Kidney glomerular epithelial cell (primary cell): ENCODE measurements around the gene EVX2.

Experiments used
- DNase-seq: peaks from one replicate; lab custom pipeline; 2025; lab: John Stamatoyannopoulos, UW

EVX2 gene

DNA sequence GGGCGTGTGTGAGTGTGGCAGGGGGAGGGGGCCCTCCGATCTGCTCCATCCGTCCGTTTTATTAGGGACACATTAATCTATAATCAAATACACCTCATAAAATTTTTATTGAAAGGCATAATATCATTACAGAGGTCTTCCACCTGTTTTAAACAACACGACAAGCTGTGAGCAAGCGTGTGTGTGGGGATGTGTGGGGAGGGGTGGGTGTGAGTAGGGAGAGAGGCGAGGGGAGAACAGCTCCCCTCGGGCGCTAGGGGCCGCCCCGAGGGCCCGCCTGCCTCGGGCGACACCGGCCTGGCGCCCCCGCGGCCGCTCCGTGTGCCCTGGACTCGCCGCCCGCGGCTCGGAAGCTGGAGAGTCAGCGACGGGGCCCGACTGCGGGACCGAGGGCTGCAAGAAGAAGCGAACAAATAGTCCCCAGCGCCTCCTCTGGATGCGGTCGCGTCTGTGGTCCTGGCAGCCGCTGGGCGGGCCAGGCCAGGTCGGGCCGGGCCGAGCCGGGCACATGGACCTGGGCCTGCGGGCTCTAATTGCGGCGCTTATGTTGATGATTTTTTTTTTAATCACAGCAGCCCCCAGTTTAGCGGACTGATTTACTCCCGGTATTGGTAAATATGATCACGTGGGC is 38.4 kb upstream of the EVX2 start:
- peak; percentile 34 for DNase-seq

DNA sequence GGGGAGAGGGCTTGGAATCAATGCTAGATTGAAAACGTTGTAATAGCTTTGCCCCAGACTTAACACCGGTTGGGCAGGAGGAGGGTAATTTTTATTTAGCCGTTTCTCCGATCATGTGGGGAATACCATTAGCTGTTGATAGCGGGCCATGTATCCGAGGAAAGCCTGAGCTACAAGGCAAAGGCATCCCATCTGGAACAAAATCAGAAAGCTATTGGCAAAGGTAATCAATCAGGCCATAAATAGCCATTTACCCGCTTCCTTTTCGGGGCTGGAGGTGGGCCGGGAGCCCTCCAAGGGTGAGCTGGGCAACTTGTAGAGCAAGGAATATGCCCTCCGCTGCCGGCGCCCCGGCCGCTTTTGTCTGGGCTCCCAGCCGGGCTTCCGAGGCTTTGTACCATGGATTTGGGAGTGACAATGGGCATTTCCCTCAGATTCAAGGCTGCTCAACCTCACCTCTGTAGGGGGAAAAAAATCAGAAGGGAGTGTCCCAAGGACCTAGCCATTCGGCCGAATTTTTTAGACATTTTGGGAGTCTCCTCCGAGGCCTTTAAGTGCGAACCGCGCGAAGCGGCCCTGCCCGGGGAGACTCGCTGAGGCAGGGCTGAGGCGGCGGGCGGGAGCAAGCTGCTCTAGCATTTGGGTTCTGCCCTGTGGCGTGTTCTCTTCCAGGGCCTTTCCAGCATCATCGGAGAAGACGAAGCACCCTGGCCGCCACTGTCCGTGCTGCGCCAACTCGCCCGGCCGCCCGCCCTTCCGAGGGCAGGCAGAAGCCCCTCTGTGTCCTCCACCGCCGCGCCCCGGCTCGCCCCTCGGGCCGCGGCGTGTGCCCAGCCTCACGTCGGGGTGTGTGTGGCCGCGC is 37.7 kb upstream of the EVX2 start:
- no peak for DNase-seq

DNA sequence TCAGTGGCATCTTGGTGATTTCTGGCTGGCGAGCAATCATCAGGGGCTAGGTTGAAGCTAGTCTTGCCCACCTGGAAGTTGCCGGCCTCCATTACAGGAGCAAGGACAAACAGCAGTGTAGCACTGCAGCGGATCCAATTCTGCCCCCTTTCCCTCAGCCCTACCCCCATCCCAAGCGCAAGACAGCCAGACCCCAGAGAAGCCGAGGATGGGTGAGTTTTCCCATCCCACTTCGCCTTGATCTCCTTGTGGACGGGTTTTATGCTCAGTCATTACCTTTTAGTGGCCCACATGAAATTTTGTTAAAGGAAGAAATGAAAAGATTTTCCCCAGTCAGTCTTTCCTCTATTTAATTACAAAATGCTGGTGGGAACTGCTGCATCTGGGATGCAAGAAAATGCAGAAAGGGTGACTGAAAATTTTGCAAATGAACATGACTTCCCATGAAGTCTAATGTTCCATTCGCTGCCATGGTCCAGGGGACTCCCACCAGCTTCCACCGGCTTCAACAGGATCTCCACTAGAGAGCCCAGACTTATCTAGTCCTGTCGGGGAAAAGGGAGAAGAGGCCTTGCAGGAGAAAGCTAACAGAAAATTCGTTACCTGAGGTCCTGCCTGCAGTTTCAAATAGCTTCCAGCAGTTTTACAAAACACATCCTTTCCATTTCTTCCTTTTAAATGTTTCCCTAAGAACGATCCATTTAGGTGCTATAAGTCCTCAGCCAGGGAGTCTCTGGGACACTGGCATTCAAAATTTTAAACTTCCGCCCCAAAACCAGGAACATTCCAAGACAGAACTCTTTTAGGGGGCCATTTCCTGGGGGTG is 36.8 kb upstream of the EVX2 start:
- DNase-seq: no peak

DNA sequence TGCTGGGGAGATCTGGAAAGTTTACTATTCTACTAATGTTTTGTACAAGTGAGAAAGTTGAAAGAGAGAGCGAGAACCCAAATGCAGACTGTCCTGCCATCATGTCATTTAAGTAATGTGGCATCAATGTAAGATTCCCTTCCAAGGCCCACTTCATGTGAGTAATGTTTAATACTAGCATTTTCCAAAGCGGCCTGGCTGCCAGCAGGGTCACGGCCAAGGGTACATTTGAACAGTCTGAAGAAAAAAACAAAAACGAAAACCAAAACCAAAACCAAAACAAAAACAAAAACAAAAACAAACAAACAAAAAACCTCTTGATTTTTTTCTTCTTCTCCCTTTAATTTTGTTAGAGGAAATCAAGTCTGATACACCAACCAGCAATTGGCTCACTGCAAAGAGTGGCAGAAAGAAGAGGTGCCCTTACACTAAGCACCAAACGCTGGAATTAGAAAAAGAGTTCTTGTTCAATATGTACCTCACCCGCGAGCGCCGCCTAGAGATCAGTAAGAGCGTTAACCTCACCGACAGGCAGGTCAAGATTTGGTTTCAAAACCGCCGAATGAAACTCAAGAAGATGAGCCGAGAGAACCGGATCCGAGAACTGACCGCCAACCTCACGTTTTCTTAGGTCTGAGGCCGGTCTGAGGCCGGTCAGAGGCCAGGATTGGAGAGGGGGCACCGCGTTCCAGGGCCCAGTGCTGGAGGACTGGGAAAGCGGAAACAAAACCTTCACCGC is 35.0 kb upstream of the EVX2 start:
- peak; percentile 38 for DNase-seq

DNA sequence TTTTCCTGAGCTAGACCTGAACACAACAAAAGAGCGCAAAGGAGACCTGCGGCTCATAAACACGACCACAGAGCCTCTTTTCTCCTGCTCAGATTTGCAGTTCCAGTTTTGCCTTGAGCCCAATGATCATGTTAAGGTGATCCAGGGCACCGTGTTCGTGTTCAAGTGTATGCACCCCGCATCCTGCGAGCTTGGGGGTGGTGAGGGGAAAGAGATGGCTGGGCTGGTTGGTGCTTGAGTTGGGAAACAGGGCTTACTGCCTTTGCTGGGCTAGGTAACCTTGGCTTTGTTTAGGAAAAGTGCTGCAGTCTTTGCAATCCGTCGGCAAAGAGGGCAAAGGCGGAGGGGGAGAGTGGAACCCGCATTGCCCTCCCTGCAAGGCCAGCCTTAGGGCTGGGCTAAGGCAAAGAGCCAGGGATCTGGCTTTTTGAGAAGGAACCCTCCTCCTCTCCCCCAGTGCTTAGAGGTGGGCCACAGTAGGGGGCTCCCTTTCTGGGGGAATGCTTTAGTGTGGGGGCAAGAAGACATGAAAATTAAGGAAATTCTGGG is 34.1 kb upstream of the EVX2 start:
- DNase-seq: no peak

DNA sequence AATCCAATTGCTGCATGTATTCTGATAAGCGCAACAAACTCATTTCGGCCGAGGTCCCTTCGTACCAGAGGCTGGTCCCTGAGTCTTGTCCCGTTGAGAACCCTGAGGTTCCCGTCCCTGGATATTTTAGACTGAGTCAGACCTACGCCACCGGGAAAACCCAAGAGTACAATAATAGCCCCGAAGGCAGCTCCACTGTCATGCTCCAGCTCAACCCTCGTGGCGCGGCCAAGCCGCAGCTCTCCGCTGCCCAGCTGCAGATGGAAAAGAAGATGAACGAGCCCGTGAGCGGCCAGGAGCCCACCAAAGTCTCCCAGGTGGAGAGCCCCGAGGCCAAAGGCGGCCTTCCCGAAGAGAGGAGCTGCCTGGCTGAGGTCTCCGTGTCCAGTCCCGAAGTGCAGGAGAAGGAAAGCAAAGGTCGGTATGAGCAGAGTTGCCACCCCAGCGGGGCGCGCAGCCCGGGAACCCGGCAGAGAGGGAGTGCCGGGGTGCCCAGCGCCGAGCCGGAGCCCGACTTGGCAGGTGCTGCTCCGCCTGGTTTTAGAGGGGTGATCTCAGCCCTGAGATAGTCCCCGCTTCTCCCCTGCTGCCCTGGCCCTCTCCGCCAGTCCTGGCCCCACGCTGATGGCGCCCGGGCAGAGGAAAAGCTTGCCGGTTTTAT is 33.5 kb upstream of the EVX2 start:
- no peak for DNase-seq

DNA sequence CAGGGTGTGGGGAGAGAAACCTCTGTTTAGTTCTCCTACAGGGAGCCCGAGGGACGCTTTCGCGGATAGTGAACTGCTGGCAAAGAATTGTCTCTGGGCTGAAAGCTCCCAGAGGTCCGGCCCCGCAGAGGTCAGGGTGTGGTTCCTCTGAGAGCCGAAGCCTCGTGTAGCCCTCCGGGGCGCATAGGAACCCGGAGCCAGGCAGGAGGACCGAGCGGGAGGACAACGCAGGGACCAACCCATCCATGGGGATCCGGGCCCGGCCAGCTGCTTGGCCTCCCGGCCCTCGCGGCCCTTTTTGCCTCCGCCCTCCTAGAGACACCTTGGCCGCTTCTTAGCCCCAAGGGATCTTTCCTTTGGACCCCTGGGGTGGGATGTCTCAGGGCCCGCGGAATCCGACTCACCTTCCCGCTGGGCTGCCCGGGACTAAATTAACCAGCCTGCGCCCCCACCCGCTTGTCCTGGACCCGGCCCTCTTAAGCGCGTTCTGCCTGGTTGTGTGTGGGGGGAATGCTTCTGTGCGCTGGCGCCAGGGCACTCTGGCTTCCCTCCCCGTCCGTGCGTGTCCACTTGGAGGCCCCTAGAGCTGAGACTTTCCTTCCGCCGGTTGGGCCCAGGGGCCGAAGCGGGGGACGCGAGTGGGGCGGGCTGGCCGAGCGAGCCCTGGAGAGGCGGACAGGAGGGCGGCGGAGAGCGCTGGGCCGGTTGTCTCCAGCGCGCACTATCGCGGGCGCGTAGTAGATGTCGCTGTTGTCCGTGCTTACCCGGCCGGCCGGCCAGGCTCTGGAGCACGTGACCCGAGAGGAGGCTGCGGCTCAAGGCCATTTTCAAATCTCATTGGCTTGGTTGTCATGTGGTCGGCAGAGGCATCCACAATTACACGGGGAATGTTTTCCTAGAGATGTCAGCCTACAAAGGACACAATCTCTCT is 32.4 kb upstream of the EVX2 start, which contains the start of gene HOXD10:
Gene HOXD10 (plus strand): TSS at position 896 of the 931 bp plus-strand sequence. CDS start 56 bp downstream, outside the sequence.
- peak; percentile 68 for DNase-seq

DNA sequence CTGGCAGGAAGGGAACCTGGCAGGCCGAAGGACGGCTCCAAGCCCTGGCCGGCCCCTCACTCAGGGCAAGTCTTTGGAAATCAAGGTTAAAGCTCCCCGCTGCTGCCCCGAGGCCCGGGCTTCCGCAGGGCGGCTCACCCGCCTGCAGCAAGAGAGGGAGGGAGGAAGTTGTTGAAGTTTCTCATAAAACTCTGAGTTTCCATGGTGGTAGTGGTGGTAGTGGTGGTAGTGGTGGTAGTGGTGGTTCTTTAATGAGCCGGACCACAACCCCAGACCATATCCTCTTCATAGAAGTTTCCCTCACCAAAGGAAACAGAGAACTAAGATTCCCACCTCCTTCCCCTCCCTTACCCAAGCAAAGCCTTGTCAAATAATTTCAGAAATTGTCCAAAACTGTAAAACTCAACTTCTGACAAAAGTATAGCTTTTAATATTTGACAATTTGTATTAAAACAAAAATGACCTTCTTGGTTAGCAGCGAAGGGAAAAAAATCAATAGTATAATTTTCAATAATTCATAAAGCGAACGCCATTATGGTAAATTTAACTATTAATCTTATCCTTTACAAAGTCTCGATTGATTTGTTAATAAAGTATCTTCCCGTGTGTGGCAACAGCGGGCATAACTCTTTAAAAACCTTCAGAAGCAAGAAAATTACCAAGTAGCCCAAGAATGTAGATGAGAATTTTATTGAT is 31.3 kb upstream of the EVX2 start:
- DNase-seq: no peak

DNA sequence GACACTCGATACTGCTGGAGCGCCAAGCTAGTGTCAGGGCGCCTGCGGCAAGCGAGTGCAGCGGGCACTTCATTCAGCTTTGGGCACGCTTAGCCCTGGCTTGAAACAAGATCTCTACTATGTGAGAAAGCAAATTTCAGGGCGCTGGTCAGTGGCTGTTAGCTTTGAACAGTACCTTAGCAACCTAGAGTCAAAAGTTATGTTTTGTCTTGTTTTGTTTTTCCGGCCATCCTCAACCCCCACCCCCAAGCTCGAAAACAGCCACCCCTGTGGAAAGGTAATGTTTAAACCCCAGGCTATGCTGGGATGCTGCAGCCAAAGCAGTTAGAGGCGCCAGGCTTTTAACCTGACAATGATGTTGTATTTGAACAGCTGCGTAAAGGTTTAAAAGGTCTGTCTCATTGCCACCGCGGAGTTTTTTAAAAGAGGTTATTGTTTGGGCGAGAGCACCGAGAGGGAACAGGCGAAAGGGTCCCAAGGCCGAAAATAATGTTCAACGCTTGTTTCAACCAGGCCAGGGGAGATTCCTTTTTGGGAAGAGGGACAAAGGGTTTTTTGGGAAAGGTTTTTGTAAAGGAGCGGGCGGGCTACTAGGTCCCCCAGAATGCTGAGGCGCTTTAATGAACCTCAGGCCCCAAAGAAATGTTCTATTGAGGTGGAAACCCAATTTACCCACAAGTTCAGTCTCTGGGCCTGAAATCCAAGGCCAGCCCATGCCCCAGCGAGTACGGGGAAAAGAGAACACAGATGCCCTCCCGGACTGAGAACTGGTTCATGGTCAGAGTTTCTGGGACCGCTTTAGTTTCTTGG is 30.6 kb upstream of the EVX2 start:
- no peak for DNase-seq

DNA sequence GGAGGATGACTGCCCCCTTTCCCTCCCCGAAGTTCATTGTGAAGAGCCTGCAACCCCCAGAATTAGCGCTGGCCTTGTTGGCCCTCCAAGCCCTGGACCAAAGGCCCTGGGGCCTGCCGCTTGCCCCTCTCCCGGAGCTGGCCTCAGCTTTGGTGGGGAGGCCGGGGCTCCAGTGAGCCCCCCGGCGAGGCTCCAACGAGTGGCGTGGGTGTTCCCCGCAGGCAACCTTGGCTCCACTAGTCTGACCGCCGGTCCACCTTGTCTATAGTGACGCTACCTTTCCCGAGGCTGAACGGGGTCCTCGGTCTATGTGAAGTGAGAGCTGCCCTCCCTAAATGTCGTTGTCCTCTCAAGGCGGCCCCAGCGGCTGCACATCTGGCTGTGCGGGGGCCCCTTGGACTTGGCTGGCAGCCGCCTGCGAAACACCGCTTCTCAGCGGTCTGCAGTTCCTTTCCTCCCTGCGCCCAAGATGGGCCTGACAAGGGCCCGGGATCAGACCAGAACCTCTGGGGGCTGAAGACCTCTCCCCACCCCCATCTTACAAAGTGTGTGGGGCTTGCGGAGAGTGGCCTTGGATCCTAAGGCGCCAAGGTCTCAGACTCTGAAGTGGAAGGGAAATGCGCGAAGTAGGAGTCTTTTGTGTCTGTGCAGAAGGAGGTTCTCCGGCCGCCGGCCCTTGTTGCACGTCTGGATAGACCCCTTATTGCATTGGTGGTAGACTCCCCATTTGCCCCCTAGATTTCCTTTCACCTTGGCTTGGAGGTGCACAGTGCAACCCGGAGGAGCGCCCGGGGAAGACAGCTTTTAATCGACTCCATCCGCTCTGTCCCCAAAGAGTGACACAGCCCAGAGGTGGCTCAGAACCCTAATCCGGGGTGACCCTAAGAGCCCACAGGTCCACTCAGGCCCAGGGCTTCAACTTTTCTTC is 28.9 kb upstream of the EVX2 start:
- no peak for DNase-seq

DNA sequence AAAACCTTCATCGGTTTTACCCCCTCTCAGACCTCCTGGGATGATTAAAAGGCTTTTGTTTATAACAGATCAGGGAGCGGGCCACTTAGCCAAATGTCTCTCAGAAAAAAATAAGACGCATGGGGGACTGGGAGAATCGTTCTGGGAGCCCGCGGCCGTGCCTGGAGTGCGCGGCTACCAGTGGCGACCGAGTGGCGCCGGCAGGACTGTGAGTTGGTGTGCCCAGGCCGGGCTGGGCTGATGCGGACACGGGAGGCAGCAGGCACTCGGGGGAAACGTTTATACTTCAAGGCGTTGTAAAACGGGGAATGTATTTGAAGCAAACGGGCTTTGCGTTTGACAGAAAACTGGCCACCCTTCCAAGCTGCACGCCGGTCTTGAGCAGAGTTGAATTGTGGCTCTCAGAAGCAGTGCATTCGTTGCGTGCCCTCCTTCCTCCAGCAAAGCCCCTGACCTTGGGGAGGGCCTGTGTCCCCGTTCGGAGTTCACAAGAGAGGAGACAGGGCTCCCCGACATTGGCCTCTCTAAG is 28.1 kb upstream of the EVX2 start:
- no peak for DNase-seq

DNA sequence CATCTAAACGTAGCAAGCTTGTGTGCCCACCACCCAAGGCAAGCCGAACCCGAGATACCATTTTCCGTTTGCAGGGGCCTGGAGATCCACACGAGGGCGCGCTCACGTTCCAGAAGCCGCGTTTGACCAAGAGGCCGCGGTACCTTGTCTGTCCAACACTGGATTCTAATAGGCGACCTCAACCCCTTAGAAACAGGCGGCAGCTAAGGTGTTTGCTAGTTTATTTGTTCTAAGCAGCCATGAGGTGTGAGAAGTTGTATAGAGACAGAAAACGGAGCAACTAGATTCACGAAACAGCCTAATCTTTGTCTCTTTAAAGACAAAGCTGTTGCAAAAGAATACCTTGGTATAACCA is 27.5 kb upstream of the EVX2 start:
- DNase-seq: peak; percentile 81

DNA sequence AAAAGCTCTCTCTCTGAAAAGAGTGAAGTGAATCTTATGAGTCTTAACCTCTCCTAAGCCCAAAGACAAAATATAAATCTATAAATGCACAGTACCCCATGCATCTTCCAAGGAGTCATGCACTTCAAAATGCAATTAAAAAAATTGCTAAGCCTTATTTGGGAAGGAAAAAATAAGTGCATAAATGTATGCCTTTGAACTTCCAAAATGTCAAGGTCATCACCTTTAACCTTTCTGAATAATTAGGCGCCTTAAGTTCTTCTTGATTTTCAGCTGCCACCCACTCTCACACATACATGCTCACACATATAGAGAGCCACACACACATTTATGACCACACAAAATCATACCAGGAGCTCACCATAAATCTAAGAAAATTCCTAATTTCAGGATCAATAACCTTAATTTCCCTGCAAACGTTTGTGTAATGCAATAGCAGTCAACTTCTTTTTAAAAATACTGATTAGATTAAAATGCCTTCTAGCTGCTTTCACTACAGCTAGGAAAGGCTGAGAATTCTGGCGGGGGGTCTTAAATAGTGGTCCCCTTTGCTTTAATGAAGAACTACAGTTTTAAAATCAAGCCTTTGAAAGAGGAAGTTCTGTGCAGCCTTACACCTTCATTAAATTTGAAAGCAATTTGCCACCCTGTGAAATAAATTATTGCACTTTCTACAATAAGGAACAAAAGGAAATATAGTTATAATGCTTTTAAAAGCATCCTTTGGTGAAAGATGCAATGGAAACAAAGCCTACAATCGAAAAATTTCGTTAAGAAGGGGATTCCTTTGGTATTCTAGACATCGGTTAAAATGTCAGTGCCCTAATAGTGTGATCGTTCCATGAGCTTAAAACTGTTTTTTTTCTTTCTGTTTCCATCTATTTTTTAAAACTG is 26.9 kb upstream of the EVX2 start:
- DNase-seq: no peak

DNA sequence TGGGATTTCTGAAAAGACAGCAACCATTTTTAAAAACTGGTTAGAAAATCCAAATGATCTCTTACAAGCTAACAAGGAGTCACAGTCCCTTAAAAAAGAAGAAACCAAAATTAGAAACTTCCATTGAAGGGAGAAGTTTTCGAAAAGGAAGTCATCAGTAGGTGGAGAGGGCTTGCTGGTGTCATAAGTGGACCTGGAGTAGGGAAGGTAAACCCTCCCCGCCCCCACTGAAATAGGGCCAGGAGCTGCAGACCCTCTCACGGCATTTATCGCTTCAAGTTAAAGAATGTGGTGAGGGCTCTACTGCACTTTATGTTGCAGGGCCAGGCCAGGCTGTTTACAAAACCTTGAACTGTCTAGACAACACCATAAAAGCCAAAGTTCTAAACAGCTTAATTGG is 26.2 kb upstream of the EVX2 start:
- DNase-seq: no peak

DNA sequence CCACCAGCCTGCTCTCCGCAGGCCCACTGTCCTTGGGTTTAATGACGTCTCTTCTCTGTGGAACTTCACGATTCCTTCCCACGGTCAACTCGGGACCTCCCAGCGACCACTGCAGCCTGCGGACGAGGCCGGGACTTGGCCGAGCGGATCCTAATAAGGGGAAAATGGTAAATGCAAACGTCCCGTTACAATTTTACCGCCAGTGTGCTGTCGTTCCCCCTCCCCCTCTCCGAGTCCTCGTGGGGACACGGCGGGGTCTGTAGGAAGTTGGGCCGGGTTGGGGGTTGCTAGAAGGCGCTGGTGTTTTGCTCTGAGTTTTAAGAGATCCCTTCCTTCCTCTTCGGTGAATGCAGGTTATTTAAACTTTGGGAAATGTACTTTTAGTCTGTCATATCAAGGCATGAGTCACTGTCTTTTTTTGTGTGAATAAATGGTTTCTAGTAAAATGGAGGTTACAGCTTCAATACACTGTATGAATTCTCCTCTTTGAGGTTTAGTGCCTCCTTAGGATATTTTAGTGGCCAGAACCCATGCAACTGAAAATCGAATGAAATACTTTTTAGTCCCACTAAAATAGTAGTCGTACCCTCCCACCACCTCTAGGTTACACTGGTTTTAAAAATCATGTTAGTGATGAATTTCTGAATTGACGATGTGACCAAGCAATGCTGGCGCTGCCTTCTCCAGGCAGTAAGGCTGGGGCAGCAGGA is 25.6 kb upstream of the EVX2 start:
- no peak for DNase-seq
